Mucosa of rectum (tissue), 2 donors: ENCODE results near the gene TSKU.

Experiments used
- H3K27ac ChIP-seq, 2 donors: one replicate each; pipeline ENCODE4 v1.7.0; 2013; ENCODE audit warnings: inconsistent platforms in 2 of 2, low read depth in 2 of 2, low read length in 2 of 2
- H3K27me3 ChIP-seq, 2 donors: one replicate each; pipeline ENCODE4 v1.7.0; 2013; ENCODE audit warnings: low read length in 2 of 2; ENCODE audit not compliant: control insufficient read depth in 2 of 2, insufficient read depth in 2 of 2
- H3K36me3 ChIP-seq, 2 donors: one replicate each; pipeline ENCODE4 v1.7.0; 2013; ENCODE audit warnings: low read length in 2 of 2; ENCODE audit not compliant: control insufficient read depth in 2 of 2, insufficient read depth in 2 of 2
- H3K4me1 ChIP-seq, 2 donors: one replicate each; pipeline ENCODE4 v1.7.0; 2013; ENCODE audit warnings: low read length in 2 of 2, mild to moderate bottlenecking in 1 of 2; ENCODE audit not compliant: control insufficient read depth in 2 of 2, insufficient read depth in 2 of 2
- H3K4me3 ChIP-seq, 2 donors: one replicate each; pipeline ENCODE4 v1.7.0; 2013; ENCODE audit warnings: low read length in 2 of 2
- H3K9ac ChIP-seq, 2 donors: one replicate each; pipeline ENCODE4 v1.7.0; 2013; ENCODE audit warnings: low read length in 2 of 2, low read depth in 1 of 2, mild to moderate bottlenecking in 1 of 2
- H3K9me3 ChIP-seq, 2 donors: one replicate each; pipeline ENCODE4 v1.7.0; 2013; ENCODE audit warnings: low read length in 2 of 2; ENCODE audit not compliant: control insufficient read depth in 2 of 2
- donor health status: healthy.
- donor health status: Normal muscosa, but diverticular disease.

TSKU gene

DNA sequence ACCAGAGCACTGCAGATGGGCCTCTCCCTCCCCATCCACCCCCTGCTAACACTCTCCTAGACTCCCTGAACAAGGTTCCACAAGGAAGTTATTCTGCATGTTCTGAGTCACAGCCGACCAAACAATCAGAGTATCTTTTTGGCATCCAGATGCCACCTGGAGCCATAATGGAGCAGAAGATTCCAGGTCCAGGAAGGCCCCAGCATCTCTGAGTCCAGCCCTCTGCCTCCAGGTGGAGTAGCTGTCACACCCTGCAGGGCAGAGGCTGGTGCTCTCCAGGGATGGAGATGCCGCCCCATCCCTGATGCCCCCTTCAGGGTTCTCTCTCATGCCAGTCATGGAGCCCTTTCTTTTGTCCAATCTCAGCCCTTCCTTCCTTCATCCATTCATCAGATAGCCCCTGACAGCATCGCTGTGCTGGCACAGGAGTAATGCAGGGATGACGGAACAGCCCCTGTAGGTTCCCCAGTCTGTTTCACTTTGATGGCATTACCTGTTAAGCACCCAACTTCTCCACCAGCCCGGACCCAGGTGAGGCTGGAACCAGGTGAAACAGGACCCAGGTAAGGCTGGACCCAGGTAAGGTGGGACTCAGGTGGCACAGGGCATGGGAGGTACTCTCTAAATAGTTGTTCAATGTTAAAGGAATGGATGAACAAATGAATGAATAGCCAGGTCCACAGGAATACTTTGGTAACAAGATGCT, 20.1 kb upstream of the TSKU start:
- no peak overlapping the region for H3K9ac ChIP-seq
- no peaks in the 10 kb centered on the region for H3K27me3 ChIP-seq
- peaks cover 11% of the 10 kb centered on the region in 2 donors for H3K4me1 ChIP-seq
- no peaks in the 10 kb centered on the region for H3K9me3 ChIP-seq
- no peaks in the 10 kb centered on the region for H3K36me3 ChIP-seq
- no peak overlapping the region for H3K27ac ChIP-seq
- no peak overlapping the region for H3K4me3 ChIP-seq

DNA sequence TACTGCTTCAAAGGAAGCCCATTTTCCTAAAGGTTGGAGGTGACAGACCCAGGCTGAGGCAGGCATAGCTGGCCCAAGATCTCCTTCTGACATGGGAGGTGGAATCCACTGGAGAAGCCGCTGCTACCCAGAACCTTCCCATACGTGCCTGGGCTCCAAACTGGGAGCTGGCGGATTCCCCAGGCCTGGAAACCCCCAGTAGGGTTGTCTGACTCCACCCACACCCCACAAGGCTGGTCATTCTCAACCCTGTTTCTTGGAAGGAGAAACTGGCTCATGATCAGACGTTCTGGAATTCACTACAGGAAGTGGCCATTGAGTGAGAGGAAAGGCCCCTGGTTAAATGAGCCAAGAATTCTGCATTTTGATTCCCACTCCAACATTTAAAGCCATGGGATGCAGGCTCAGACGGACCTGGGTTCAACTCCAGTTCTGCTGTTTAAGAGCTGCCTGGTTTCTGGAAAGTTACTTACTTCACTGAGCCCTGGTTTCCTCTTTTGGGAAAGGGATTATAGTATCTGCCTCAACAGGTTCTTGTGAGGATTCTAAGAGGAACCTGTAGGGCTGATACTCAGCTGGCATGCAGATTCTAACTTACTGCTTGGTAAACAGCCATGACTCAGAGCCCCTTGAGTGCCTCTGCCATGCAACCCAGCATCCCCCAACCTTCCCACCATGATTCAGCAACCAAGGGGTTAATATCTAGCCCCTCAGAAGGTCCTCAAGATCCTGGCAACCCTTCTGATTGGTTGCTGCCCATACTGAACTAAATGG, 19.4 kb upstream of the TSKU start:
- Histone ChIP-seq H3K27ac (no peak overlapping the region), H3K9me3 (no peaks in the 10 kb centered on the region), H3K4me1 (peaks cover 18% of the 10 kb centered on the region in 2 donors), H3K4me3 (no peak overlapping the region), H3K27me3 (no peaks in the 10 kb centered on the region), H3K36me3 (no peaks in the 10 kb centered on the region), H3K9ac (no peak overlapping the region)

DNA sequence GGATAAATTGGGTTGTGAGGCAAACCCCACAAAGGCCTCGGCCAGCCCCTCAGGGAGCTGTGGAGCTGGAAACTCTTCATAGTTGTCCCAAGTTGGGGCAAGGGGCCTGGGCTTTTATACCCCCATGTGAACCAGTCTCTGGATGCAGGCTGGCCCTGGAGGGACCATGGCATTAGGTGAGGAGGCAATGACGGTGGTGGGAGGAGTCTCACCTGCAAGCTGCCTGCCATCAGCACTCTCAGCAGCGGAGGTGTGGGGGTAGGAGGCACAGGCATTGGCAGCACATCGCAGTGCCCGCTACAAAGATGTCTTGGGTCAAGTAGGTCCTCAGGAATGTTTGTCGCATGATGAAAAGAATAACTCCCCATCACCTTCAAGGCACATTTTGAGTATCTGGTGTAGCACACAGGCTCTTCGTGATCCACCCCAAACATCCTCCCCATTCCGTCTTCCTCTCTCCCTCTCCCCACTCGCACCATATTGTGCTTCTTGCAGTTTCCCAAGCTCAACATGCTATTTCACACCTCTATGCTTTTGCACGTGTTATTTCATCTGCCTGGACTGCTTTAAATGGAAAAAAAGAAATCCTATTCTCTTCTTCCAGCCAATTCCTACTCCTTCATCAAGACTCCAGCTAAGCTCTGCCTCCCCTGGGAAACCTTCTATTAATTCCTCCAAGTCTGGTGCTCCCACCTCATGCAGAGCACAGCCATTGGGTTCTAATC, 18.1 kb upstream of the TSKU start:
- Histone ChIP-seq H3K4me1 (peaks cover 29% of the 10 kb centered on the region in 2 donors), H3K36me3 (no peaks in the 10 kb centered on the region), H3K27ac (no peak overlapping the region)

DNA sequence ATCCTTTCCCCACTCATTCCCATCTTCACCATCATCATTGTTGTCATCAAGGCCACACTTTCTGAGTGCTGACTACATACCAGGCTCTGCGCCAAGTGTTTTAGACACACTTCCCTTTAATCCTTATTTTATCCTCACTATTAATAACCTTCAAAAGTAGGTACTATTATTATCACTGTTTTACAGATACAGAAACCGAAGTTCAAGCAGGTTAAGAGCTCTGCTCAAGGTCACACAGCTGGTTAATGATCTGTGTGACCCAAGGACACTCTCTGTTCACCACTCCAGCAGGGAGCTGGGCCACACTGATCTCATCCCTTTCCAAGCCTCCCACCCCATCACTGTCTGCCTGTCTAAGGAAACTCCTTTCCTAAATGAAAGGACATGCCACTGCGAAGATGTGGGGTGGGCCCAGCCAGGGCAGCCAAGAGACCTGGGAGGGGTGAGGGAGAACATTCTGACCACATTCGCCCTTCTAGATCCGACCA, 17.2 kb upstream of the TSKU start:
- Histone ChIP-seq H3K27me3 (no peaks in the 10 kb centered on the region), H3K9ac (no peak overlapping the region), H3K36me3 (no peaks in the 10 kb centered on the region), H3K4me3 (no peak overlapping the region), H3K9me3 (no peaks in the 10 kb centered on the region), H3K27ac (no peak overlapping the region), H3K4me1 (peaks cover 37% of the 10 kb centered on the region in 2 donors)

More for the DNA sequence above, 18.1 kb upstream of the TSKU start:
- Histone ChIP-seq H3K4me3 (no peak overlapping the region), H3K9me3 (no peaks in the 10 kb centered on the region), H3K9ac (no peak overlapping the region), H3K27me3 (no peaks in the 10 kb centered on the region)

DNA sequence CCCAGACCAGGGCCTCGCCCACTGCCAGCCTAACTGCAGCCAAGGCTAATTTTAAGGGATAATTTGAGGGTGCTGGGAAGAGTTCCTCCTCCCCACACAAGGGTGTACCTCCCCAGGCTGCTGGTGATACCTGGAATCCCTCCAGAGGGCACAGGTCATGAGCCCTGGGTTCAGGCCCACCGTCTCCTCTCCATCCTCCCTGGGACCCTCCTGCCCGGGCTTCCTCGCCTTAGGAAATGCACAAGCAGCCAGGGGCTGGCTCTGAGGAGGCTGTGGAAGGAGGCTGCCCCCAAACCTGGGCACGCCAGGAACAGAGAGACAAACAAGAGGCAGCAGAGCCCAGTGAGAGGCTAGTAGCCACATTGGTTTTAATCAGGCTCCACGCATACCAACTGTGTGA, 16.6 kb upstream of the TSKU start:
- Histone ChIP-seq H3K9ac (no peak overlapping the region), H3K27me3 (no peaks in the 10 kb centered on the region), H3K27ac (no peak overlapping the region), H3K9me3 (no peaks in the 10 kb centered on the region), H3K4me1 (peaks cover 44% of the 10 kb centered on the region in 2 donors), H3K4me3 (no peak overlapping the region), H3K36me3 (no peaks in the 10 kb centered on the region)

DNA sequence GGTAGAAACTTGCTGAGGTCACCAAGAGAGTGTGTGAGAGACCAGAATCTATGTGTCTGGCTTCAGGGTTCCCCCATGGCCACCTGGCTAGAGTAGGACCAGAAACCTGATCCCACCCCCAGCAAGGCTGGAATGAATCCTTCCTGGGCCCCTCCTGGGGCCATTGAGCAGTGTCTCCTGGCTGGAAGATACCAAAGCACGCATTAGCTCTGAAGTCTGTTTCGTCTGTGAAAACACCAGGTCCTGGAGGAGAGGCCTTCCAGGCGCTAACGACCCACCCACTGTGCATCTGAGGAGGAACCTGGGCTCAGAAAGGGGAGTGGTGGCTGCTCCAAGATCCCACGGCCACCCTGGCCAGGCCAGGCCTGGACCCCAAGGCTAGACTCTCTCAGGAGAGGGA, 15.5 kb upstream of the TSKU start:
- Histone ChIP-seq H3K9ac (peak overlapping the region; percentile 57 to 68), H3K27ac (peak overlapping the region; percentile 89 to 94), H3K4me3 (peak overlapping the region; percentile 49 to 56), H3K36me3 (no peaks in the 10 kb centered on the region), H3K4me1 (peaks cover 55% of the 10 kb centered on the region in 2 donors), H3K9me3 (no peaks in the 10 kb centered on the region), H3K27me3 (no peaks in the 10 kb centered on the region)

DNA sequence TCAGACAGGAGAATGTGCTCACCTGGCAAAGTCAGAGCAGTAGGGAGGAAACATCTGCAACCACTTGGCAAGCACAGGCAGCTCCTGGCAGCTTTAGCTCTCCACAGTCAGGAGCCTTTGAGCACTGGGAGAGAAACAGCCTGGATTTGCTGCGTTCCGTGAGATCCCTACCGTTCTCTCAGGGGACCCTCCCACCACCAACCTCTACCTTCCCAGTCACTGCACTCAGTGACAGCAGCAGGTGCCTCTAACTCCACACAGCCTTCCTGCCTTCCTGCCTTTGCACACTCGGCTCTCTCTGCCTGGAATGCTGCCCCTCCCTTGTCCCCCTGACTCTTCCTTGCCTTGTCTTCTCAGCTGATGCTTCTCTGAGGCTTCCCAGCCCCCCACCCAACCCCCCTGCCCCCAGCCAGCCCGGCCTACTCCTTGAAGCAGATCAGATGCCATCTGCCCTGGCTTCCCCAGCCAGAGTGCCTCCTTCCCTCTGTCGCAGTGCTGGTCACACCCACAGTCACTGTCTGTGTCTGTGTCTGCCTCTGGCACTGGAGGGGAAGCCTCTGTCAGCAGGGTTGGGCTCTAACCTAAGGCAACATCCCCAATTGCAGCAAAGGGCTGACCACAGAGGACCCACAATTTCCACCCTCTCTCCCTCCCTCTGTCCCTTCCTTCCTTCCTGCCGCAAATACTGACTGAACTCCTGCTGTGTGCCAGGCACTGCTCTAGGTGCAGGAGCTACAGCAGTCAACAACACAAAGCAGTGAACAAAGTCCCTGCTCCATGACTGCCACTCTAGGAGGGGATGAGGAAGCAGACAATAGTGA, 14.9 kb upstream of the TSKU start:
- Histone ChIP-seq H3K9ac (peak overlapping the region; percentile 59 to 68), H3K27ac (peak overlapping the region; percentile 89 to 94), H3K4me1 (peaks cover 58 to 61% of the 10 kb centered on the region in 2 donors)

DNA sequence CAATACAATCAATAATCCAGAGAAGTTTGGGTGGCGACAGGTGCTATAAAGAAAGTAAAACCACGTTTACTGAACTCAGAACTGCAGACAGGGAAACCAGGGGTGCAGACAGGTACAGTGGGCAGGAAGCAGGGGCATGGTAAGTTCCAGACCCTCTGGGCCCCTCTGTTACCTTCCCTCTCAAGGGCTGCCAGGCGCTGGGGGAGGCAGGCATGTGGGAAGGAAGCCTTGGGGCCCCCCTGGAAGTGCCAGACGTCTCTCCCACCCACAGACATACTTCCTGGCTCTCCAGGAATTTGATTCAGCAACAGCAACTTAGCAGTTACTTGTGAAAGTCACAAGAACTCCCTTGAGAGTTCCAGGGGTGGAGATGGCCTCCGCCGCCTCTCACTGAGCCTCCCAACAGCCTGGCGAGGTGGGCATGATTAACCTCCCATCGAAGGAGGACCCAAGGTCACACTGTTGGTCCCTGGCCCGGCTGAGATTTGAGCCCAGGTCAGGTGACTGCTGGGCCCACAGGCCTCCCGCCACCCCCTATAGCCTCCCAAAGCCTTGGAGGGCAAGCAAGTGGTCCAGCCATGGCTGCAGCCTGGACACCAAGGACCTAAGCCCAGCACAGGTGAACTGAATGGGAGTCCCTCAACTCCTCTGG, 14.1 kb upstream of the TSKU start:
- H3K9me3 ChIP-seq = no peaks in the 10 kb centered on the region
- H3K27ac ChIP-seq = peak overlapping the region; percentile 89 to 94
- H3K4me1 ChIP-seq = peaks cover 59 to 66% of the 10 kb centered on the region in 2 donors
- no peaks in the 10 kb centered on the region for H3K36me3 ChIP-seq
- peak overlapping the region; percentile 59 to 60 for H3K9ac ChIP-seq
- no peaks in the 10 kb centered on the region for H3K27me3 ChIP-seq
- H3K4me3 ChIP-seq = peak overlapping the region; percentile 50 to 61

More for the DNA sequence above, 14.9 kb upstream of the TSKU start:
- no peaks in the 10 kb centered on the region for H3K9me3 ChIP-seq
- no peaks in the 10 kb centered on the region for H3K27me3 ChIP-seq
- H3K36me3 ChIP-seq = no peaks in the 10 kb centered on the region
- H3K4me3 ChIP-seq = peak overlapping the region; percentile 50 to 61
